GM19023 (cell line): ENCODE data around the gene IL23A.
"Not testable (repeated sequence)": the region's sequence is repeated elsewhere in the genome, so short reads cannot be mapped to it uniquely, and the experiment has no call there.

Experiments used
- ATAC-seq: cut with Tn5 transposase; IDR thresholded peaks from one replicate; pipeline ENCODE4 v1.9.1; 2021; ENCODE audit warnings: mild to moderate bottlenecking, moderate library complexity; ENCODE audit not compliant: unreplicated experiment

IL23A gene

GRCh38 chr12:56338308-56339157, at the start of gene IL23A:
TSS of gene IL23A (plus strand) at chr12:56338884. CDS start at chr12:56339045, 161 bp downstream.
- ATAC-seq: peak; percentile 40

- no peak for ATAC-seq
Measured at GRCh38 chr12:56293795-56294194, 44.9 kb upstream of the IL23A start.

- no peak for ATAC-seq
Measured at GRCh38 chr12:56296295-56296694, 42.4 kb upstream of the IL23A start.

- ATAC-seq: no peak
Measured at GRCh38 chr12:56297400-56297799, 41.3 kb upstream of the IL23A start.

GRCh38 chr12:56298828-56299227, 39.9 kb upstream of the IL23A start:
- no peak for ATAC-seq

- ATAC-seq: peak; percentile 2
Measured at GRCh38 chr12:56299308-56299852, 39.3 kb upstream of the IL23A start.

- peak; percentile 94 for ATAC-seq
Measured at GRCh38 chr12:56299853-56300643, 38.6 kb upstream of the IL23A start, which contains the start of gene CS. TSS of gene CS (minus strand) at chr12:56300330. CDS start at chr12:56300201, 129 bp downstream.

- ATAC-seq: no peak
Measured at GRCh38 chr12:56300644-56301464, 37.8 kb upstream of the IL23A start.

GRCh38 chr12:56304276-56304675, 34.4 kb upstream of the IL23A start:
- no peak for ATAC-seq

GRCh38 chr12:56304872-56305590, 33.7 kb upstream of the IL23A start:
- ATAC-seq: no peak

- ATAC-seq: no peak
Measured at GRCh38 chr12:56307221-56307965, 31.3 kb upstream of the IL23A start.

- ATAC-seq: no peak
Measured at GRCh38 chr12:56308714-56309113, 30.0 kb upstream of the IL23A start.

- ATAC-seq: no peak
Measured at GRCh38 chr12:56311003-56311402, 27.7 kb upstream of the IL23A start.

- ATAC-seq: no peak
Measured at GRCh38 chr12:56315249-56315621, 23.4 kb upstream of the IL23A start.

- peak; percentile 89 for ATAC-seq
Measured at GRCh38 chr12:56315622-56316473, 22.8 kb upstream of the IL23A start, which contains the start of gene CNPY2. TSS of gene CNPY2 (minus strand) at chr12:56315988. CDS start at chr12:56315217, 771 bp downstream.

GRCh38 chr12:56317675-56318074, 21.0 kb upstream of the IL23A start:
- ATAC-seq: no peak

GRCh38 chr12:56321027-56321426, 17.7 kb upstream of the IL23A start:
- ATAC-seq: no peak

- not testable (repeated sequence) for ATAC-seq
Measured at GRCh38 chr12:56321610-56322009, 17.1 kb upstream of the IL23A start.
